Mesendoderm (in vitro differentiated cells): Measurements from ENCODE around the gene PLCB1.
"Not testable (repeated sequence)": the region's sequence is repeated elsewhere in the genome, so short reads cannot be mapped to it uniquely, and the experiment has no call there.

Experiments used
- DNase-seq: peaks from one replicate; pipeline ENCODE4 v3.0.0; 2013
- H2AK5ac ChIP-seq: 2 replicates; pipeline ENCODE4 v1.6.1; 2013; ENCODE audit warnings: low read length, inconsistent platforms
- H2BK120ac ChIP-seq: 2 replicates; pipeline ENCODE4 v1.6.1; 2013; ENCODE audit warnings: low read depth, mild to moderate bottlenecking, low read length, moderate library complexity, mixed read lengths
- H2BK15ac ChIP-seq: replicated peaks from 2 replicates; pipeline ENCODE4 v1.6.1; 2013; ENCODE audit warnings: low read depth, mild to moderate bottlenecking, moderate library complexity
- H2BK5ac ChIP-seq: 2 replicates; pipeline ENCODE4 v1.6.1; 2013; ENCODE audit warnings: low read length, inconsistent platforms
- H3K18ac ChIP-seq: 2 replicates; pipeline ENCODE4 v1.6.1; 2013; ENCODE audit warnings: mild to moderate bottlenecking, low read length, mixed read lengths
- H3K23ac ChIP-seq: one replicate; pipeline ENCODE4 v1.6.1; 2013; ENCODE audit warnings: low read length
- H3K27ac ChIP-seq: 2 replicates; pipeline ENCODE4 v1.5.1; 2013; ENCODE audit warnings: low read depth, mild to moderate bottlenecking, inconsistent platforms, low read length, moderate library complexity
- H3K27me3 ChIP-seq: 2 replicates; pipeline ENCODE4 v1.6.1; 2013; ENCODE audit warnings: low read length, control low read depth, mild to moderate bottlenecking, inconsistent platforms; ENCODE audit not compliant: insufficient read depth, poor library complexity
- H3K36me3 ChIP-seq: 2 replicates; pipeline ENCODE4 v1.6.1; 2013; ENCODE audit warnings: low read length, inconsistent platforms; ENCODE audit not compliant: control insufficient read depth, insufficient read depth
- H3K4ac ChIP-seq: one replicate; pipeline ENCODE4 v1.6.1; 2013; ENCODE audit warnings: low read depth, mild to moderate bottlenecking, low read length, moderate library complexity
- H3K4me1 ChIP-seq: 2 replicates; pipeline ENCODE4 v1.6.1; 2013; ENCODE audit warnings: low read depth, low read length, inconsistent platforms; ENCODE audit not compliant: control insufficient read depth
- H3K4me2 ChIP-seq: 2 replicates; pipeline ENCODE4 v1.6.1; 2013; ENCODE audit warnings: low read length
- H3K4me3 ChIP-seq: 2 replicates; pipeline ENCODE4 v1.5.1; 2013; ENCODE audit warnings: mild to moderate bottlenecking, low read length
- H3K56ac ChIP-seq: one replicate; pipeline ENCODE4 v1.6.1; 2013; ENCODE audit warnings: low read length
- H3K79me1 ChIP-seq: 2 replicates; pipeline ENCODE4 v1.6.1; 2013; ENCODE audit warnings: low read length, inconsistent platforms
- H3K79me2 ChIP-seq: 2 replicates; pipeline ENCODE4 v1.6.1; 2013; ENCODE audit warnings: mild to moderate bottlenecking, low read length; ENCODE audit not compliant: control insufficient read depth, insufficient read depth
- H3K9ac ChIP-seq: 2 replicates; pipeline ENCODE4 v1.6.1; 2013; ENCODE audit warnings: low read length, inconsistent platforms
- H4K5ac ChIP-seq: one replicate; pipeline ENCODE4 v1.6.1; 2013; ENCODE audit warnings: low read length
- H4K8ac ChIP-seq: one replicate; pipeline ENCODE4 v1.6.1; 2013; ENCODE audit warnings: low read depth, mild to moderate bottlenecking, control low read depth, low read length, moderate library complexity
- WGBS: extraction: QIAGEN DNeasy Blood & Tissue Kit; methylation state at CpG from one replicate; pipeline ENCODE4 v1.1.7; 2013; ENCODE audit warnings: low lambda C conversion rate, missing lambda C conversion rate; ENCODE audit not compliant: insufficient coverage; ENCODE audit errors: extremely low coverage; 5-methylcytosine and 5-hydroxymethylcytosine counted together

PLCB1 gene

GRCh38 chr20:8815208-8815607, 683.1 kb downstream of the PLCB1 start:
- Histone ChIP-seq H3K79me1 (no peaks in the 10 kb centered on the region), H3K4me1 (peaks cover 8% of the 10 kb centered on the region), H2BK120ac (no peak overlapping the region), H3K4me3 (no peak overlapping the region), H3K4ac (no peak overlapping the region), H4K5ac (no peak overlapping the region), H3K27me3 (no peaks in the 10 kb centered on the region), H2BK15ac (no peak overlapping the region), H3K27ac (no peak overlapping the region), H3K79me2 (no peaks in the 10 kb centered on the region), H2AK5ac (no peak overlapping the region), H4K8ac (no peak overlapping the region), H3K56ac (no peak overlapping the region), H3K23ac (no peak overlapping the region), H3K9ac (no peak overlapping the region), H3K36me3 (no peaks in the 10 kb centered on the region), H3K18ac (no peak overlapping the region), H2BK5ac (no peak overlapping the region), H3K4me2 (no peak overlapping the region)
- no peak for DNase-seq
- no CpG with 5 or more reads among the region's 4 CpGs for WGBS

- WGBS = no CpG with 5 or more reads among the region's 5 CpGs
Measured at GRCh38 chr20:8829256-8829655, 697.2 kb downstream of the PLCB1 start.

DNA sequence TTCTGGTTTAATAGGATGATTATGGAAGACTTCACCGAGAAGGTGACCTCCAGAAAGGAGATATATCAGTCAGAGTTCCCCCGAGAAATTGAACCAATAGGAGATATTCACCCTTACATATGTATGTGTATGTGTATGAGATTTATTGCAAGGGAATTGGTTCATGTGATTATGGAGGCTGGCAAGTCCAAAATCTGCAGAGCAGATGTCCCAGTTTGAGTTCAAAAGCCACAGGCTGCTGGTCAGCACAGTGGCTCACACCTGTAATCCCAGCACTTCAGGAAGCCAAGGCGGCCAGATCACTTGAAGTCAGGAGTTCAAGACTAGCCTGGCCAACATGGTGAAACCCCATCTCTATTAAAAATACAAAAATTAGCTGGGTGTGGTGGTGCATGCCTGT, 702.2 kb downstream of the PLCB1 start:
- H3K9ac ChIP-seq, H2BK15ac ChIP-seq, H2AK5ac ChIP-seq, H3K36me3 ChIP-seq, H3K18ac ChIP-seq, H2BK120ac ChIP-seq, DNase-seq, H3K4me3 ChIP-seq, H3K56ac ChIP-seq, H3K4me1 ChIP-seq, H3K27ac ChIP-seq, H3K4ac ChIP-seq, H4K8ac ChIP-seq, H3K23ac ChIP-seq, H3K4me2 ChIP-seq, H3K79me2 ChIP-seq, H3K27me3 ChIP-seq, H2BK5ac ChIP-seq, H3K79me1 ChIP-seq, H4K5ac ChIP-seq: not testable (repeated sequence)
- no CpG with 5 or more reads among the region's 3 CpGs for WGBS

More at GRCh38 chr20:8829256-8829655, 697.2 kb downstream of the PLCB1 start:
- Histone ChIP-seq H2AK5ac (no peak overlapping the region), H3K18ac (no peak overlapping the region), H3K4me1 (no peaks in the 10 kb centered on the region), H3K9ac (no peak overlapping the region), H3K79me2 (no peaks in the 10 kb centered on the region), H3K27me3 (no peaks in the 10 kb centered on the region), H3K79me1 (no peaks in the 10 kb centered on the region), H3K56ac (no peak overlapping the region), H2BK5ac (no peak overlapping the region), H2BK120ac (no peak overlapping the region), H4K5ac (no peak overlapping the region), H3K4me3 (no peak overlapping the region), H4K8ac (no peak overlapping the region), H3K27ac (no peak overlapping the region), H3K4me2 (no peak overlapping the region), H3K23ac (no peak overlapping the region), H3K36me3 (no peaks in the 10 kb centered on the region), H3K4ac (no peak overlapping the region), H2BK15ac (no peak overlapping the region)
- peak; percentile 11 for DNase-seq

GRCh38 chr20:8834851-8835250, 702.8 kb downstream of the PLCB1 start:
- H3K27ac ChIP-seq = no peak overlapping the region
- no peak overlapping the region for H3K18ac ChIP-seq
- no peak overlapping the region for H4K8ac ChIP-seq
- no peak overlapping the region for H2BK15ac ChIP-seq
- no peak overlapping the region for H3K9ac ChIP-seq
- H3K27me3 ChIP-seq = no peaks in the 10 kb centered on the region
- no peak overlapping the region for H2BK120ac ChIP-seq
- no peak overlapping the region for H3K4me3 ChIP-seq
- H3K36me3 ChIP-seq = no peaks in the 10 kb centered on the region
- H3K56ac ChIP-seq = no peak overlapping the region
- DNase-seq = no peak
- no peaks in the 10 kb centered on the region for H3K79me1 ChIP-seq
- WGBS = no CpG with 5 or more reads among the region's 1 CpG
- no peak overlapping the region for H3K4me2 ChIP-seq
- H2BK5ac ChIP-seq = no peak overlapping the region
- no peak overlapping the region for H3K4ac ChIP-seq
- no peaks in the 10 kb centered on the region for H3K4me1 ChIP-seq
- H3K23ac ChIP-seq = no peak overlapping the region
- H2AK5ac ChIP-seq = no peak overlapping the region
- no peak overlapping the region for H4K5ac ChIP-seq
- no peaks in the 10 kb centered on the region for H3K79me2 ChIP-seq

GRCh38 chr20:8837396-8837795, 705.3 kb downstream of the PLCB1 start:
- no peak overlapping the region for H3K56ac ChIP-seq
- H4K5ac ChIP-seq = no peak overlapping the region
- no peak overlapping the region for H3K9ac ChIP-seq
- H3K27me3 ChIP-seq = no peaks in the 10 kb centered on the region
- no peaks in the 10 kb centered on the region for H3K4me1 ChIP-seq
- no peak overlapping the region for H3K27ac ChIP-seq
- no peaks in the 10 kb centered on the region for H3K79me2 ChIP-seq
- peak; percentile 18 for DNase-seq
- no peak overlapping the region for H3K4me2 ChIP-seq
- H3K36me3 ChIP-seq = no peaks in the 10 kb centered on the region
- H2BK5ac ChIP-seq = no peak overlapping the region
- no peak overlapping the region for H2BK15ac ChIP-seq
- H3K4ac ChIP-seq = no peak overlapping the region
- H3K18ac ChIP-seq = no peak overlapping the region
- H3K23ac ChIP-seq = no peak overlapping the region
- H2AK5ac ChIP-seq = no peak overlapping the region
- H2BK120ac ChIP-seq = no peak overlapping the region
- no peaks in the 10 kb centered on the region for H3K79me1 ChIP-seq
- no peak overlapping the region for H3K4me3 ChIP-seq
- no peak overlapping the region for H4K8ac ChIP-seq

DNA sequence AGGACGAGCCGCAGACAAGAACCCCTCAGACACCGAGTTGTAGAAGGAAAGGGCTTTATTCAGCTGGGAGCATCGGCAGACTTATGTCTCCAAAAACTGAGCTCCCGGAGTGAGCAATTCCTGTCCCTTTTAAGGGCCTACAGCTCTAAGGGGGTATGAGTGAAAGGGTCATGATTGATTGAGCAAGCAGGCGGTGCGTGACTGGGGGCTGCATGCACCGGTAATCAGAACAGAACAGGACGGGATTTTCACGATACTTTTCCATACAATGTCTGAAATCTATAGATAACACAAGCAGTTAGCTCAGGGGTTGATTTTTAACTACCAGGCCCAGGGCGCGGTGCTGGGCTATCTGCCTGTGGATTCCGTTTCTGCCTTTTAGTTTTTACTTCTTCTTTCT, 710.5 kb downstream of the PLCB1 start:
- Histone ChIP-seq H2BK120ac (no peak overlapping the region), H3K27me3 (no peaks in the 10 kb centered on the region), H3K79me1 (no peaks in the 10 kb centered on the region), H4K8ac (no peak overlapping the region), H3K4ac (no peak overlapping the region), H4K5ac (no peak overlapping the region), H3K56ac (no peak overlapping the region), H3K18ac (no peak overlapping the region), H3K4me2 (no peak overlapping the region), H3K4me3 (no peak overlapping the region), H2AK5ac (no peak overlapping the region), H3K23ac (no peak overlapping the region), H3K27ac (no peak overlapping the region), H3K79me2 (no peaks in the 10 kb centered on the region), H3K36me3 (no peaks in the 10 kb centered on the region), H2BK5ac (no peak overlapping the region), H3K4me1 (no peaks in the 10 kb centered on the region), H2BK15ac (no peak overlapping the region), H3K9ac (no peak overlapping the region)
- WGBS = no CpG with 5 or more reads among the region's 13 CpGs
- no peak for DNase-seq
